Measurements from ENCODE around the gene UCK2.

UCK2 gene

DNA sequence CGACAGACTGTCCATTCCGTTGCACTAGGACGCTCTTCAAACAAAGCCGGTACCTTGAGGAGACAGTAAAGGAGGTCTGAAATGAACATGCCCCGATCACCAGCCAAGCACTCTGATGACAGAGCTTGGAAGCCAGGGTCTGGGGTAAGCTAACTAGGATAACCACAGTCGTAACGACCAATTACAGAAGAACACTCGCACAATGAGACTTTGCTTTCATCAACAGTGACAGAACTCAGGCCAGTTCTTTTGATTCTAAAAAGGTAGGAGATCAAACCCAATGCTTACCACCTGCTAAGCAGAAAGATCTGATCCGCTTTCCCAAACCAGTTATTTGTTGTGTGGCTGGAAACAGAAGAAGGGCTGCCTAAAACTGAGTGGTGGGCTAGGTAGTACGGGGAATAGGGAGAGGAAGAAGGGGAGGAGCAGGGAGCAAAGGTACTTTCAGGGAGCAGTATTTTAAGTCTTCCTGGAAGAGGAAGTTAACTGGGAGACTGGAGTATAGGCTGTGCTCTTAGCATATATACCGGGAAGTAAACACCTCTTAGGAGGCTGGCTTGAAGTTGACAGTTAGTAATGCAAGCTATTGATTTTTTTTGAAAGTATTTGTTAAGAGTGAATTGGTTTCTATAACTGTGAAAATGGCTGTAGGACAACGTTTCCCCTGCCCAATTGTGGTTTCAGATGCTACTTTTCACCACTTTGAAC is 38.4 kb downstream of the UCK2 start:
- H3K4me1 ChIP-seq (ENCODE audit: insufficient read depth, low read length) = no peaks in the 10 kb centered on the region
- H3K9me3 ChIP-seq (ENCODE audit: low read length) = no peaks in the 10 kb centered on the region
- no peaks in the 10 kb centered on the region for H3K36me3 ChIP-seq (ENCODE audit: insufficient read depth, low read length)
- H3K4me3 ChIP-seq (ENCODE audit: low read length) = no peak overlapping the region
- no peak overlapping the region for H2AFZ ChIP-seq (ENCODE audit: low read depth, low read length)
- no peaks in the 10 kb centered on the region for H3K27me3 ChIP-seq (ENCODE audit: insufficient read depth, low read length)

DNA sequence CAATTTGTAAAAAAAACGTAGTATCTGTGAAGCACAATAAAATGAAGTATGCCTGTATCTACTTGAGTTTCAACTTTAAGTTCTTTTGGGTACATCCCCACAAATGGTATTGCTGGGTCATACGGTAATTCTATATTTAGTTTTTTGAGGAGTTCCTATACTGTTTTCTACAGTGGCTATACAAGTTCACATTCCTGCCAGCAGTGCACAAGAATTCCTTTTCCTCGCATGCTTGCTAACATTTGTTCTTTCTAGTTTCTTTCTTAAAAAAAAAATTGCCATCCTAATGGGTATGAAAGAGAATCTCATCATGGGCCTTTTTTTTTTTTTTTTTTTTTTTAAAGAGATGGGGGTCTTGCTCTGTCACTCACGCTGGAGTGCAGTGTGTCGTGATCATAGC is 41.9 kb downstream of the UCK2 start:
- no peaks in the 10 kb centered on the region for H3K27me3 ChIP-seq (ENCODE audit: insufficient read depth, low read length)
- no peak overlapping the region for H3K4me3 ChIP-seq (ENCODE audit: low read length)
- H3K4me1 ChIP-seq (ENCODE audit: insufficient read depth, low read length) = no peaks in the 10 kb centered on the region
- H2AFZ ChIP-seq (ENCODE audit: low read depth, low read length) = no peak overlapping the region
- no peaks in the 10 kb centered on the region for H3K36me3 ChIP-seq (ENCODE audit: insufficient read depth, low read length)
- peaks cover 2% of the 10 kb centered on the region for H3K9me3 ChIP-seq (ENCODE audit: low read length)

DNA sequence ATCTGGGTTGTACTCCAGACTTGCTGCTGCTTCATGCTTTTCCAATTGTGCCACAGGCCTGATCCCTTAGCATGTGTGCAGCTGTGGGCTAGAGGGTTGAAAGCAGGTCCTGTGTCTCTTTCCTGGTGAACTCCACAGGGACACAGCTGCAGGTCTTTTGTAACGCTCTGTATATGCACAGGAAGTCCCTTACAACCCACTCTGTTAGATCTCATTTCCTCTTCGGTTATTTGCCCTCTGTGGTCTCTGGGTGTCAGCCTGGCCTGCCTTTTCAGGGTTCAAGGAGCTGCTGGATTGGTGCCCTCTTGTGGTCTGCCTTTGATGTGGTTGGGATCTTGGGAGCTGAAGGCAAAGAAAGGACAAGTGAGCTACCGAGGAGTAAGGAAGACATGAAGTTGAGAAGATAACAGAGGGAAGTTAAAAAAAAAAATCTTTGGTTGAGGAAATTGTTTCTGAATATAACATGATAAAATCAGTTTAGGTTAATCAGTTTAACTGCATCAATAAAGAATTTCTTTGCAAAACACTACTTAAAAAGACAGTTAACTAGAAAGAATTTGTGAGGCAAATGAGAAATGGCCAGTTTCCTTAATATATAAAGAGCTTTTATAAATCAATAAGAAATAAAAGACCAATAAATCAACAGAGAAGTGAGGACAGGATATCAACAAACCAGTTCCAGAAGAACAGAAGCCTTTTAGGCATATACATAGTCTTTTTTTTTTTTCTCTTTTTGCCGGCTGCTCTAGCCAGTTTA is 44.1 kb downstream of the UCK2 start:
- Histone ChIP-seq H3K9me3 (ENCODE audit: low read length) (peaks cover 2% of the 10 kb centered on the region), H2AFZ (ENCODE audit: low read depth, low read length) (no peak overlapping the region), H3K4me1 (ENCODE audit: insufficient read depth, low read length) (no peaks in the 10 kb centered on the region), H3K4me3 (ENCODE audit: low read length) (no peak overlapping the region), H3K27me3 (ENCODE audit: insufficient read depth, low read length) (no peaks in the 10 kb centered on the region), H3K36me3 (ENCODE audit: insufficient read depth, low read length) (no peaks in the 10 kb centered on the region)

DNA sequence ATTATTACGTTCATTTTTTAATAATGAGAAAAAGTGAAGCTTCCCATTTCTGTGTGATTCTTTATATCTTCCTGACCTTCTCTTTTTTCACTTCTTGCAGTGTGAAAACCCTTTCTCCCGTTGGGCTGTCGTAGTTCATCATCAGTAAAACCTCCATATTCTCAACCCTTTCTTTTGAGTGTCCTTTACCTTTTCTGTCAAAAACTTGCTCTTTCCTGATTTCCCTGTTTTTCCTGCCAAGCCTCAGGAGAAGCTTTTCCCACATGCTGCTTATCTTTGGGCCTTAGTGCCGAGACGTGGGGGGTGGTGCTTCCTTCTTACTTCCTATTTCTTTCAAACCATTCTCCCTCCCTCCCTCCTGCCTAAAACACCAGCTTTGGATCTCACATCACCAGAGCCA is 46.1 kb downstream of the UCK2 start:
- H3K27me3 ChIP-seq (ENCODE audit: insufficient read depth, low read length) = no peaks in the 10 kb centered on the region
- no peaks in the 10 kb centered on the region for H3K4me1 ChIP-seq (ENCODE audit: insufficient read depth, low read length)
- no peaks in the 10 kb centered on the region for H3K36me3 ChIP-seq (ENCODE audit: insufficient read depth, low read length)
- H3K4me3 ChIP-seq (ENCODE audit: low read length) = no peak overlapping the region
- peaks cover 4% of the 10 kb centered on the region for H3K9me3 ChIP-seq (ENCODE audit: low read length)
- no peak overlapping the region for H2AFZ ChIP-seq (ENCODE audit: low read depth, low read length)

DNA sequence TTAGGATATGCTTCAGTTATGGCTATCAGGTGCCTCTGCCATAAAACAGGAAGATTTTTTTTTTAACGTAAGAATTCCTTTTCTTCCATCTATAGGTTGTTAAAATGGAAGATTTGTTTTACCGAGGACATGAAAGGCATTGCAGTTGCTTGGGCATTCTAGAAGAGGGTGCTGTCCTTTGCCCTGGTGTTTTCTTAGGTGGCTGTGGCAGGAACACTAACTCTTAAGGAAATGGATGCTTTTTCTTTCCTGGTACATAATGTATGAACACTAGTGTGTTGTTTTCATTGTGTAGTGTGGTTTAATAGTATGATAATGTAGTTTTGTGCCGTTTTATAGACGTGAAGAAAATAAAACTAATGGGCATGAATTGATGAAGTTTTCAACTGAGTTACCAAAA is 47.2 kb downstream of the UCK2 start:
- Histone ChIP-seq H3K9me3 (ENCODE audit: low read length) (peaks cover 4% of the 10 kb centered on the region), H2AFZ (ENCODE audit: low read depth, low read length) (no peak overlapping the region), H3K36me3 (ENCODE audit: insufficient read depth, low read length) (no peaks in the 10 kb centered on the region), H3K4me3 (ENCODE audit: low read length) (no peak overlapping the region), H3K4me1 (ENCODE audit: insufficient read depth, low read length) (no peaks in the 10 kb centered on the region), H3K27me3 (ENCODE audit: insufficient read depth, low read length) (no peaks in the 10 kb centered on the region)

DNA sequence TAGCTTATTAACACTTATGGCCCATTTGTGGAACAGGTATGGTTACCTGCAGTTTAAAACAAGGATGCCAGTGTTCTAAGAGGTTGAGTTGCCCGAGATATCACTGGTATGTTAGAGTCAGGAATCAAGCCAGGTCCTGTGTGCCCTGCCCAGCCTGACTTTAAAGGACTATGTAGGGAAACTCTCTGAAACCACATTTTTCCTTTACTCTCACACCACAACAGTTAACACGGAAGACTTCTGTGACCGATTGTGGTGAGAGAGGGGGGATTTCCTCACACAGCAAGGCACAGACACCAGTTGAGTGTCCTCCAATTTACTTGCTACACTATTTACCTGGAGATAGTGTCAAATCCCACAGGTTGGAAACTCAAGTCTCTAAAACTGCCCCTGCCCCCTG is 47.8 kb downstream of the UCK2 start:
- Histone ChIP-seq H2AFZ (ENCODE audit: low read depth, low read length) (no peak overlapping the region), H3K4me3 (ENCODE audit: low read length) (no peak overlapping the region), H3K4me1 (ENCODE audit: insufficient read depth, low read length) (no peaks in the 10 kb centered on the region), H3K9me3 (ENCODE audit: low read length) (peaks cover 4% of the 10 kb centered on the region), H3K27me3 (ENCODE audit: insufficient read depth, low read length) (no peaks in the 10 kb centered on the region), H3K36me3 (ENCODE audit: insufficient read depth, low read length) (no peaks in the 10 kb centered on the region)

DNA sequence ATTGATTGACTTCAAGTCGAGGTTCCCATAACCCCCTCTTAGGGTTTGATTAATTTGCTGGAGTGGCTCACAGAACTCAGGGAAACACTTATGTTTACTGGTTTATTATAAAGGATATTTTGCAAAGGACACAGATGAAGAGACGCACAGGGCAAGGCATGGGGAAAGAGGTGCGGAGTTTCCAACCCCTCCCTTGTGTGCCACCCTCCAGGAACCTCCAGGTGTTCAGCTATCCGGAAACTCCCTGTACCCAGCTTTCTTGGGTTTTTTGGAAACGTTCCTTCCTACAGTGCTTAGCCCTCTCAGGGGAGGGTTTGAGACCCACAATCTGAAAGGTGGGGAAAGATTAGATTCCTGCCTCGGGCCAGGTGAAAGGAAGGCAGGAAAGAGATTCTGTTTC is 48.2 kb downstream of the UCK2 start:
- no peaks in the 10 kb centered on the region for H3K27me3 ChIP-seq (ENCODE audit: insufficient read depth, low read length)
- no peaks in the 10 kb centered on the region for H3K36me3 ChIP-seq (ENCODE audit: insufficient read depth, low read length)
- peaks cover 4% of the 10 kb centered on the region for H3K9me3 ChIP-seq (ENCODE audit: low read length)
- H2AFZ ChIP-seq (ENCODE audit: low read depth, low read length) = no peak overlapping the region
- H3K4me3 ChIP-seq (ENCODE audit: low read length) = no peak overlapping the region
- H3K4me1 ChIP-seq (ENCODE audit: insufficient read depth, low read length) = no peaks in the 10 kb centered on the region

DNA sequence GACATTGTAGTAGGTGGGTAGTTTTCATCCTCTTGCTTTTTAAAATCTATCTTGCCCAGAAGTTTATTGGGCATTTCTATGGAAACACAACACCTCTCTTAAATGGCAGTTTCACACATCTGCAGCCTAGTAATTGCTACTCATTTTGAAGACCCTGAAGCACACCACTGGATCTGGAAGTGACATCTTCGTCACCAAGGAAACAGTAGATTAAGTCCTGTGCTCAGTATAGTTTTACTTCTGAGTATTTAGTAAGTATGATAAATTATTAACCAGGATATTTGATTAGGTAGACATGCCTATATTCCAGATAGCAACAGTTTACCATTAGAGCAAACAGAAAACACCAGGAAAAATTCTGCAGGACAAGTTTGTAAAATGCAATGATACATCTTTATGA is 48.7 kb downstream of the UCK2 start:
- Histone ChIP-seq H3K4me1 (ENCODE audit: insufficient read depth, low read length) (no peaks in the 10 kb centered on the region), H3K36me3 (ENCODE audit: insufficient read depth, low read length) (no peaks in the 10 kb centered on the region), H2AFZ (ENCODE audit: low read depth, low read length) (no peak overlapping the region), H3K4me3 (ENCODE audit: low read length) (no peak overlapping the region), H3K9me3 (ENCODE audit: low read length) (peaks cover 4% of the 10 kb centered on the region), H3K27me3 (ENCODE audit: insufficient read depth, low read length) (no peaks in the 10 kb centered on the region)

DNA sequence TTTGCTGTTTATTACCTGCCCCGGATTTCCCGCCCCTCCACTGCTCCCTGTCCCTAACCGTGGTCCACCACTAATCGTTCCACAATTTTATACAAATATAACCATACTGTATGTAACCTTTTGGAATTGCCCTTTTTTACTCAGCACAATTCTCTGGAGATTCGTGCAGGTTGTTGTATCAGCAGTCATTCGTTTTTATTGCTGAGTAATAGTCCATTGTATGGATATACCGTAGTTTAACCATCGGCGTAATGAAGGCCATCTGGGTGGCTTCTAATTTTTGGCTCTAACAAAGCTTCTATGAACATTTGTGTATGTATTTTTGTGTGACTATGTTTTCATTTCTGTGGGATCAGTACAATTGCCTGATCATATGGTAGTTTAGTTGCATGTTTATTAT is 50.0 kb downstream of the UCK2 start:
- H3K27me3 ChIP-seq (ENCODE audit: insufficient read depth, low read length) = no peaks in the 10 kb centered on the region
- H3K9me3 ChIP-seq (ENCODE audit: low read length) = peaks cover 4% of the 10 kb centered on the region
- no peaks in the 10 kb centered on the region for H3K36me3 ChIP-seq (ENCODE audit: insufficient read depth, low read length)
- no peak overlapping the region for H3K4me3 ChIP-seq (ENCODE audit: low read length)
- no peaks in the 10 kb centered on the region for H3K4me1 ChIP-seq (ENCODE audit: insufficient read depth, low read length)
- no peak overlapping the region for H2AFZ ChIP-seq (ENCODE audit: low read depth, low read length)

DNA sequence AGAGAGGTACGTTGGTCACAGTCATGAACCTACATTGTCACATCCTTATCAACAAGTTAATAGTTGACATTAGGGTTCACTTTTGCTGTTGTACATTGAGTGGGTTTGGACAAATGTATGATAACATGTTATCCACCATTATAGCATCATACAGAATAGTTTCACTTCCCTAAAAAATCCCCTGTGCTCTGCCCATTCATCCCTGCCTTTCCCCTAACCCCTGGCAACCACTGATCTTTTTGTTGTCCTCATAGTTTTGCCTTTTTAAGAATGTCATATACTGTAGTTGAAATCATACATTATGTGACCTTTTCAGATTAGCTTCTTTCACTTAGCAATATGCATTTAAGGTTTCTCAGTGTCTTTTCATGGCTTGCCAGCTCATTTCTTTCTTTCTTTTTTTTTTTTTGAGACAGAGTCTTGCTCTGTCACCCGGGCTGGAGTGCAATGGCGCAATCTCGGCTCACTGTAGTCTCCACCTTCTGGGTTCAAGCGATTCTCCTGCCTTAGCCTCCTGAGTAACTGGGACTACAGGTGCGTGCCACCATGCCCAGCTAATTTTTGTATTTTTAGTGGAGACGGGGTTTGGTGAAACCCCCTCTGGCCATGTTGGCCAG is 50.6 kb downstream of the UCK2 start:
- H3K27me3 ChIP-seq (ENCODE audit: insufficient read depth, low read length) = no peaks in the 10 kb centered on the region
- H3K9me3 ChIP-seq (ENCODE audit: low read length) = peaks cover 4% of the 10 kb centered on the region
- H3K4me1 ChIP-seq (ENCODE audit: insufficient read depth, low read length) = no peaks in the 10 kb centered on the region
- no peaks in the 10 kb centered on the region for H3K36me3 ChIP-seq (ENCODE audit: insufficient read depth, low read length)
- H3K4me3 ChIP-seq (ENCODE audit: low read length) = no peak overlapping the region
- H2AFZ ChIP-seq (ENCODE audit: low read depth, low read length) = no peak overlapping the region

DNA sequence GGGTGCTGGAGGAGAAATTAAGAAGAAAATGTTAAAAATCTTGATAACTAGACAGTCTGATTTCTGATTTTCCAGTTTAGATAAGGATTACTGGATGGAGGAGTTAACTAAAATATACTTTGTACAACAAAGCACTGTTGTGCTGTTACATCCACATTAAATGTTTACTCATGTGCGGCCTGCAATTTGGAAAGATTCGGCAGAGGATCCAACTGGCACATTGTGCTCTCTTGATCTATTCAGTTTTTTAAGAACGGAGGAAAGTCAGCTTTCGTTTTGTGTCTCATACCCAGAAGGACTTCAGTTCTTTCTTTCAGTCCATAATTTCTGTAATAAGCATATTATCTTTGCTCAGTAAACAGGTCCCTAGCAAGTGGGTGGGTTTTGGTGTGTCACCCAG is 52.5 kb downstream of the UCK2 start:
- Histone ChIP-seq H3K4me3 (ENCODE audit: low read length) (no peak overlapping the region), H3K4me1 (ENCODE audit: insufficient read depth, low read length) (peaks cover 6% of the 10 kb centered on the region), H2AFZ (ENCODE audit: low read depth, low read length) (no peak overlapping the region), H3K36me3 (ENCODE audit: insufficient read depth, low read length) (no peaks in the 10 kb centered on the region), H3K9me3 (ENCODE audit: low read length) (peaks cover 2% of the 10 kb centered on the region), H3K27me3 (ENCODE audit: insufficient read depth, low read length) (no peaks in the 10 kb centered on the region)

DNA sequence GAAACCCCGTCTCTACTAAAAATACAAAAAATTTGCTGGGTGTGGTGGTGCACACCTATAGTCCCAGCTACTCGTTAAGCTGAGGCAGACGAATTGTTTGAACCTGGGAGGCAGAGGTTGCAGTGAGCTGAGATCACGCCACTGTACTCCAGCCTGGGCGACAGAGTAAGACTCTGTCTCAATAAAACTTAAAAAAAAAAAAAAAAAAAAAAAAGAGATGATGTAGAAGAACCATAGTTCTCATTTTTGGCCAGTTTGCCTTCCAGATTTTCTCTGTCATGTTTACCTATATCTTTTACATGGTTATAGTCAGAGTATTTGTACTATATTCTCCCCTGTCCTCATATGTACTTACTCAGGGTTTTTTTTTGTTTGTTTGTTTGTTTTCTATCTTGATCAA is 53.6 kb downstream of the UCK2 start:
- H2AFZ ChIP-seq (ENCODE audit: low read depth, low read length) = no peak overlapping the region
- H3K36me3 ChIP-seq (ENCODE audit: insufficient read depth, low read length) = no peaks in the 10 kb centered on the region
- no peak overlapping the region for H3K4me3 ChIP-seq (ENCODE audit: low read length)
- H3K27me3 ChIP-seq (ENCODE audit: insufficient read depth, low read length) = no peaks in the 10 kb centered on the region
- H3K9me3 ChIP-seq (ENCODE audit: low read length) = peaks cover 2% of the 10 kb centered on the region
- H3K4me1 ChIP-seq (ENCODE audit: insufficient read depth, low read length) = peaks cover 6% of the 10 kb centered on the region

DNA sequence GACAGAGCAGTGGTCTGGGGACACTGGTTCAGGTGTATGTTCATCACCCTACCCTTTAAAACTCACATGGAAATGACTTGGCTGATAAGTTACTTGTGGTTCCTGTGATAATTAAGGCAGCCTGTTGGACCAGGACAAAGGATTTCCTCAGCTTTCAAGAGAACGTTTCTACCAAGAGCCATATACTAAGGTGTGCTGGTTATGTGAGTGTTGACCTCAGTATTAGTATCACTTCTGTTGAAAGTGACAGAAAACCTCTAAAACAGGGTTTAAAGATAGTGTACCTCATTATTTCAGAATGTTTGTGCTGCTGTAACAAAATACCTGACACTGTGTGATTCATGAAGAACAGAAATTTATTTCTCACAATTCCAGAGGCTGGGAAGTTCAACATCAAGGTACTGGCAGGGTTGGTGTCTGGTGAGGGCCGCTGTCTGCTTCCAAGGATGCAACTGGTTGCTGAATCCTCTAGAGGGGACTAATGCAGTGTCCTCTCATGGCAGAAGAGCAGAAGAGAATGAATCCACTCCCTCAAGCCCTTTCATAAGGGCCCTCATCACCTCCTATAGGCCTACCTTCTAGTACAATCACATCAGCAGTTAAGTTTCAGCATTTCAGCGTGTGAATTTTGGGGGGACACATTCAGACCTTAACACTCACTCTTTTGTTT is 54.9 kb downstream of the UCK2 start:
- peaks cover 2% of the 10 kb centered on the region for H3K9me3 ChIP-seq (ENCODE audit: low read length)
- no peaks in the 10 kb centered on the region for H3K27me3 ChIP-seq (ENCODE audit: insufficient read depth, low read length)
- no peak overlapping the region for H2AFZ ChIP-seq (ENCODE audit: low read depth, low read length)
- H3K4me1 ChIP-seq (ENCODE audit: insufficient read depth, low read length) = peaks cover 6% of the 10 kb centered on the region
- no peaks in the 10 kb centered on the region for H3K36me3 ChIP-seq (ENCODE audit: insufficient read depth, low read length)
- H3K4me3 ChIP-seq (ENCODE audit: low read length) = no peak overlapping the region
